ENCODE measurements around the gene RGS17.

The RGS17 gene

GRCh38 chr6:153081914-153082313 is 49.2 kb downstream of the RGS17 start:
- no peak for TF ChIP-seq MAX (IDR thresholded peaks at IDR 0.05)
- TF ChIP-seq YY1 (IDR thresholded peaks at IDR 0.05; ENCODE audit: low read depth), result no peak
- TF ChIP-seq ZBTB7A (IDR thresholded peaks at IDR 0.05; ENCODE audit: low read depth), result no peak
- TF ChIP-seq CEBPB (IDR thresholded peaks at IDR 0.05), result no peak
- TF ChIP-seq TEAD4 (IDR thresholded peaks at IDR 0.05), result no peak
- no peak for TF ChIP-seq TCF12 (IDR thresholded peaks at IDR 0.05; ENCODE audit: low read depth)
- no peak for TF ChIP-seq USF1 (IDR thresholded peaks at IDR 0.05)
- TF ChIP-seq TAF1 (IDR thresholded peaks at IDR 0.05; ENCODE audit: low read depth), result no peak
- no peak for TF ChIP-seq EGR1 (IDR thresholded peaks at IDR 0.05)
- TF ChIP-seq EP300 (IDR thresholded peaks at IDR 0.05; ENCODE audit: borderline replicate concordance), result no peak

- TF ChIP-seq TAF1 (IDR thresholded peaks at IDR 0.05; ENCODE audit: low read depth), result no peak
- no peak for TF ChIP-seq FOXM1 (IDR thresholded peaks at IDR 0.05; ENCODE audit: borderline replicate concordance, low read depth)
- TF ChIP-seq, protein P1, sequence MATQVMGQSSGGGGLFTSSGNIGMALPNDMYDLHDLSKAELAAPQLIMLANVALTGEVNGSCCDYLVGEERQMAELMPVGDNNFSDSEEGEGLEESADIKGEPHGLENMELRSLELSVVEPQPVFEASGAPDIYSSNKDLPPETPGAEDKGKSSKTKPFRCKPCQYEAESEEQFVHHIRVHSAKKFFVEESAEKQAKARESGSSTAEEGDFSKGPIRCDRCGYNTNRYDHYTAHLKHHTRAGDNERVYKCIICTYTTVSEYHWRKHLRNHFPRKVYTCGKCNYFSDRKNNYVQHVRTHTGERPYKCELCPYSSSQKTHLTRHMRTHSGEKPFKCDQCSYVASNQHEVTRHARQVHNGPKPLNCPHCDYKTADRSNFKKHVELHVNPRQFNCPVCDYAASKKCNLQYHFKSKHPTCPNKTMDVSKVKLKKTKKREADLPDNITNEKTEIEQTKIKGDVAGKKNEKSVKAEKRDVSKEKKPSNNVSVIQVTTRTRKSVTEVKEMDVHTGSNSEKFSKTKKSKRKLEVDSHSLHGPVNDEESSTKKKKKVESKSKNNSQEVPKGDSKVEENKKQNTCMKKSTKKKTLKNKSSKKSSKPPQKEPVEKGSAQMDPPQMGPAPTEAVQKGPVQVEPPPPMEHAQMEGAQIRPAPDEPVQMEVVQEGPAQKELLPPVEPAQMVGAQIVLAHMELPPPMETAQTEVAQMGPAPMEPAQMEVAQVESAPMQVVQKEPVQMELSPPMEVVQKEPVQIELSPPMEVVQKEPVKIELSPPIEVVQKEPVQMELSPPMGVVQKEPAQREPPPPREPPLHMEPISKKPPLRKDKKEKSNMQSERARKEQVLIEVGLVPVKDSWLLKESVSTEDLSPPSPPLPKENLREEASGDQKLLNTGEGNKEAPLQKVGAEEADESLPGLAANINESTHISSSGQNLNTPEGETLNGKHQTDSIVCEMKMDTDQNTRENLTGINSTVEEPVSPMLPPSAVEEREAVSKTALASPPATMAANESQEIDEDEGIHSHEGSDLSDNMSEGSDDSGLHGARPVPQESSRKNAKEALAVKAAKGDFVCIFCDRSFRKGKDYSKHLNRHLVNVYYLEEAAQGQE (IDR thresholded peaks at IDR 0.05; ENCODE audit: low read depth), result no peak
- TF ChIP-seq USF1 (IDR thresholded peaks at IDR 0.05), result no peak
- TF ChIP-seq CREB1 (IDR thresholded peaks at IDR 0.05; ENCODE audit: low read depth), result no peak
- no peak for TF ChIP-seq YY1 (IDR thresholded peaks at IDR 0.05; ENCODE audit: low read depth)
- no peak for TF ChIP-seq NFIC (IDR thresholded peaks at IDR 0.05)
- no peak for TF ChIP-seq TCF12 (IDR thresholded peaks at IDR 0.05; ENCODE audit: low read depth)
- TF ChIP-seq ZBTB7A (IDR thresholded peaks at IDR 0.05; ENCODE audit: low read depth), result no peak
- TF ChIP-seq TEAD4 (IDR thresholded peaks at IDR 0.05), result no peak
Observed at GRCh38 chr6:153076431-153076830, 54.7 kb downstream of the RGS17 start.

DNA sequence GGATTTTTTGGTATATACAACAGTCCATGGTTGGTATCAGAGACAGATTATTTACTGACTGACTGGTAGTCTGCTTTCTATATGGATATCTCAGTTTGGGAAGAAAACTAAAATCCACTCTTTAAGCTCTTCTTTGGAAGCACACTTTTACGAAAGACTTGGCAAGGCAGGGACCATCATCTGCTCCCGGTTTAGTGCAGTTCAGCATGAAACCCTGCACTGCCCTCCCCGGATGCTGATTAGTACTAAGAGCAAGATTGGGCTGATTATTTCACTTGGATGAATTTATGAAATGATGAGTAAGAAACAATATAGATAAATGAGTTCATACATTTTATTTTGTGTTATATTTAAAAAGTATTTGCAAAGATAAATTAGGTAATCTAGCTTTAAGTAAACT is 56.3 kb downstream of the RGS17 start:
- no peak for TF ChIP-seq MAX (IDR thresholded peaks at IDR 0.05)
- no peak for TF ChIP-seq ZBTB7A (IDR thresholded peaks at IDR 0.05; ENCODE audit: low read depth)
- TF ChIP-seq TCF12 (IDR thresholded peaks at IDR 0.05; ENCODE audit: low read depth), result no peak
- no peak for TF ChIP-seq YY1 (IDR thresholded peaks at IDR 0.05; ENCODE audit: low read depth)
- TF ChIP-seq, protein P1 (IDR thresholded peaks at IDR 0.05; ENCODE audit: low read depth), result no peak
- TF ChIP-seq RAD21 (IDR thresholded peaks at IDR 0.05; ENCODE audit: low read depth), result no peak
- no peak for TF ChIP-seq FOXM1 (IDR thresholded peaks at IDR 0.05; ENCODE audit: borderline replicate concordance, low read depth)
- TF ChIP-seq TAF1 (IDR thresholded peaks at IDR 0.05; ENCODE audit: low read depth), result no peak

- TF ChIP-seq, protein P1 (IDR thresholded peaks at IDR 0.05; ENCODE audit: low read depth), result no peak
- TF ChIP-seq EGR1 (IDR thresholded peaks at IDR 0.05) (no peak), NFIC (IDR thresholded peaks at IDR 0.05) (no peak), USF1 (IDR thresholded peaks at IDR 0.05) (no peak)
Observed at GRCh38 chr6:153073841-153074240, 57.2 kb downstream of the RGS17 start.

- TF ChIP-seq, protein P1 (IDR thresholded peaks at IDR 0.05; ENCODE audit: low read depth), result no peak
- TF ChIP-seq FOXM1 (IDR thresholded peaks at IDR 0.05; ENCODE audit: borderline replicate concordance, low read depth), result no peak
- no peak for TF ChIP-seq TAF1 (IDR thresholded peaks at IDR 0.05; ENCODE audit: low read depth)
- TF ChIP-seq TEAD4 (IDR thresholded peaks at IDR 0.05), result no peak
- TF ChIP-seq CEBPB (IDR thresholded peaks at IDR 0.05), result no peak
- no peak for TF ChIP-seq USF1 (IDR thresholded peaks at IDR 0.05)
- TF ChIP-seq CREB1 (IDR thresholded peaks at IDR 0.05; ENCODE audit: low read depth), result no peak
- no peak for TF ChIP-seq MAX (IDR thresholded peaks at IDR 0.05)
- TF ChIP-seq NFIC (IDR thresholded peaks at IDR 0.05), result no peak
- no peak for TF ChIP-seq RAD21 (IDR thresholded peaks at IDR 0.05; ENCODE audit: low read depth)
- no peak for TF ChIP-seq ZBTB7A (IDR thresholded peaks at IDR 0.05; ENCODE audit: low read depth)
- TF ChIP-seq TCF12 (IDR thresholded peaks at IDR 0.05; ENCODE audit: low read depth), result no peak
- no peak for TF ChIP-seq YY1 (IDR thresholded peaks at IDR 0.05; ENCODE audit: low read depth)
Observed at GRCh38 chr6:153070756-153071155, 60.3 kb downstream of the RGS17 start.
